Lung microvascular endothelial cell (primary cell): ENCODE data around the gene PGAP6. TPM values are rescaled to one million over a fixed set of nuclear protein-coding genes. Genes with fewer than 3 reads are reported as not detected.
"Not testable (repeated sequence)": the region's sequence is repeated elsewhere in the genome, so short reads cannot be mapped to it uniquely, and the experiment has no call there.

ENCODE experiments used
- DNase-seq, 2 donors: peaks; one replicate each; pipeline versions ENCODE4 v3.0.0 to v3.0.0-alpha.2; 2010; ENCODE audit warnings: low read depth in 2 of 2
- total RNA-seq: library from RNA; depleted of rRNA; stranded (reverse); fragments of >200 nt; gene quantifications from 2 replicates; pipeline ENCODE4 v1.2.1, GENCODE V29; 2014

PGAP6 gene
- total RNA-seq, 1 donor from 2014 or later = 110 TPM

- not testable (repeated sequence) for DNase-seq
Observed at GRCh38 chr16:331181-331814, 50.5 kb downstream of the PGAP6 start.

DNA sequence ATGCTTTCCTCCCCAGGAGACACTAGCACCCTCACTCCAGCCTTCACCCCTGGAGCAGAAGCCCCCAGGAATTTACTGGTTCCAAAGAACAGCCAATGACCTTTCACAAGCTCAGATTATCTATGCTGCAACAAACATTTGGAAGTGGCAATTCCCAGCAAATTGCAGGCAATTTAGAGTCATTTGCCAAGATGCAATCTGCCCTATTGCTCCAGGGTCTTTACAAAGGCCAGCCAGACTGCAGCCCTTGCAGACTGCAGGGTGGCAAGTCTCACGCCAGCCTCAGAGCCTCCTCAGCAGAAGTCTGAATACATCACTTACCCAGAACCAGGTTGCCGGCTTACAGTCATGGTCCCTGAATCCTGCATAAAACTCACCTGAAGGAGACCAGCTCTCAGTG lies 51.0 kb downstream of the PGAP6 start:
- no peak for DNase-seq

GRCh38 chr16:325375-326145 lies 56.2 kb downstream of the PGAP6 start:
- DNase-seq = no peak

DNA sequence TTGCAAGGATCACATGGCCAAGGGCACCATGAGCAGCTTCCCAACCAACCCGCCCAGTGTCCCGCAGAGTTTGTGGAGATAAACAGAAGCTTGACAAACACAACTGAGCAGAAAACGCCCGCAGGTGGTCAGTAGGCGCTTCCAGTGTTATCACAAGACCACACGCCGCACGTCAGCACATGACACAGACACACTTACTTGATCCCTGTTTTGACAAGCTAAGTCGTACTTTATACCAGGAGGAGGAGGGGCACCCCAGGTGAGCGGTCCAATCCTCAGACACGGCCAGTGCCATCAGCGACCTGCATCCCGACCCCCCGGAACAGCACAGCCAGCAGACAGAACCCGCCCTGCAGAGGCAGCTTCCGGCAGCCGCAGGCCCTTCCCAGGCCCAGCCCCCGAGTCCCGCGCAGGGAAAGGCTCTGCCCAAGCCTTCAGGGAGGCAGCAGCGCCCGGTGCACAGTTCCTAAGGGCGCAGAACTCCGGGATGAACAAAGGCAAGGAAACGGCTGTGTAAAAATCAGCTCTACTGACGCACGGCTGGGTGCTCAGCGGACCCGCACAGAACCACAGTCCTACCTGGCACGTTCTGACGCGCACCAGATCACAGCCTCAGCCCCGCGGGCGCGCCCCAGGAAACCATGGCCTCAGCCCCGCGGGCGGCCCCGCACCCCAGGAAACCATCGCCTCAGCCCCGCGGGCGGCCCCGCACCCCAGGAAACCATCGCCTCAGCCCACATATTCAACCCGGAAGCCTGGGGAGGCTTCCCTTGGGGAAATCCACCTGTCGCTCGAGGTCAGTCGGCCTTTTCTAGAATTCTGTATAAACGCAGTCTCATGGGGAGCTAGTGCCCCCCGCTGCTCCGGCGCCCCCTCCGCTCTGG lies 57.1 kb downstream of the PGAP6 start:
- peak; percentile 25 to 38 for DNase-seq

DNA sequence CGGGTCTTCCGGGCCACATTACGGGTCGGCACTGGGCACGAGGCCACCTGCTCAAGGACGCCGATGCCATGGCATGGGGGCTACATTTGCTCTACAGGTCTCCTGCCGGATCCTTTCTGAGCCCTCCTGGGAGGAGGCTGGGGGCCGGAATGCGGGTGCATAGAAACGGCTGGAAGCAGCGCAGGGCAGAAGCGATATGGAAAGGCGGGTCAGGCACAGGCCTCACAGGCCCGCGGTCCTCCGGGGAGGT lies 57.7 kb downstream of the PGAP6 start:
- DNase-seq = no peak

GRCh38 chr16:322476-323143 lies 59.2 kb downstream of the PGAP6 start:
- no peak for DNase-seq

- no peak for DNase-seq
Observed at GRCh38 chr16:321532-321931, 60.2 kb downstream of the PGAP6 start.

Other genes with a start within 250 kb of the PGAP6 start
- 2.4 and 3.6 TPM in 2 replicates for gene NPRL3, start 243.3 kb downstream of the PGAP6 start, total RNA-seq
- not detected in 2 replicates for gene HBZ, start 229.3 kb downstream of the PGAP6 start, total RNA-seq
- not detected in 2 replicates for gene HBM, start 216.0 kb downstream of the PGAP6 start, total RNA-seq
- not detected in 2 replicates for gene HBA2, start 209.1 kb downstream of the PGAP6 start, total RNA-seq
- not detected in 2 replicates for gene HBA1, start 205.3 kb downstream of the PGAP6 start, total RNA-seq
- gene HBQ1, start 201.5 kb downstream of the PGAP6 start, total RNA-seq = 0.65 TPM in 1 of 2 replicates, not detected in the other
- gene LUC7L, start 152.5 kb downstream of the PGAP6 start, total RNA-seq = 19.6 and 28.2 TPM in 2 replicates
- gene FAM234A, start 147.2 kb downstream of the PGAP6 start, total RNA-seq = 38.6 and 41.5 TPM in 2 replicates
- 0.20 and 0.44 TPM in 2 replicates for gene RGS11, start 106.0 kb downstream of the PGAP6 start, total RNA-seq
- gene ARHGDIG, start 101.4 kb downstream of the PGAP6 start, total RNA-seq = under 0.01 and 0.22 TPM in 2 replicates
- not detected in 2 replicates for gene PDIA2, start 98.8 kb downstream of the PGAP6 start, total RNA-seq
- gene AXIN1, start 29.3 kb downstream of the PGAP6 start, total RNA-seq = 10.2 and 15.9 TPM in 2 replicates
- 70.8 and 80.6 TPM in 2 replicates for gene MRPL28, start 11.4 kb downstream of the PGAP6 start, total RNA-seq
- 30.4 and 55.6 TPM in 2 replicates for gene NME4, start 15.2 kb upstream of the PGAP6 start, total RNA-seq
- gene DECR2, start 19.9 kb upstream of the PGAP6 start, total RNA-seq = 9.3 and 12.6 TPM in 2 replicates
- gene RAB11FIP3, start 43.7 kb upstream of the PGAP6 start, total RNA-seq = 21.1 and 36.3 TPM in 2 replicates
- 15.5 and 20.2 TPM in 2 replicates for gene CAPN15, start 145.7 kb upstream of the PGAP6 start, total RNA-seq
- gene PRR35, start 178.4 kb upstream of the PGAP6 start, total RNA-seq = not detected in 2 replicates
- gene NHLRC4, start 185.0 kb upstream of the PGAP6 start, total RNA-seq = 2.0 and 2.4 TPM in 2 replicates
- 14.2 and 20.2 TPM in 2 replicates for gene PIGQ, start 188.0 kb upstream of the PGAP6 start, total RNA-seq
- gene RAB40C, start 208.1 kb upstream of the PGAP6 start, total RNA-seq = 6.8 and 10.9 TPM in 2 replicates
- under 0.01 and 0.20 TPM in 2 replicates for gene WFIKKN1, start 249.0 kb upstream of the PGAP6 start, total RNA-seq